Measurements from ENCODE around the gene PLEKHB2.

PLEKHB2 gene

DNA sequence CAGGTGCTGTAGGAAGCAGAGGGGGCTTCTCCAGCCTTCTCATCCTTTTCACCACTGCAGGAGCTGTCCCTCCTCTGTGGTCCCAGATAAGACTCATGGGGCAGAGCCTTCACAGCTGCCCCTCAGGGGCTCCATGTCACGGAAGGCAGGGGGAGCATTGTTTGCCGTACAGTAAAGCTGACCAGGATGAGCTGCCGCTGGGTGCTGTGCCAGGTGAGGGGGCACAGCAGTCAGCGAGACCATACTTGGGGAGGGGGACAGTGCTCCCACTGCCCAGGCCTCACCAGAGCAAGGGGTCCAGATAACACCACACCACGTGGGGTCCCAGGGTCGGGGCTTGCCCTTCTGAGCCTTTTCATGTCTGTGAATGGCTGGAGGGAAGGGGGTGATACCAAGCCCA is 46.3 kb downstream of the PLEKHB2 start:
- H3K4me1 ChIP-seq (ENCODE audit: insufficient read depth, low read length): peaks cover 2% of the 10 kb centered on the region; the same call in 1 of the 2 replicates
- no peak overlapping the region for H3K9ac ChIP-seq (ENCODE audit: low read depth, low read length)
- H3K27me3 ChIP-seq (ENCODE audit: insufficient read depth, low read length, poor library complexity): no peaks in the 10 kb centered on the region
- no peak for ATAC-seq (ENCODE audit: insufficient read depth, low read depth)
- H3K27ac ChIP-seq (ENCODE audit: low read length): no peak overlapping the region
- TF ChIP-seq, protein P1, sequence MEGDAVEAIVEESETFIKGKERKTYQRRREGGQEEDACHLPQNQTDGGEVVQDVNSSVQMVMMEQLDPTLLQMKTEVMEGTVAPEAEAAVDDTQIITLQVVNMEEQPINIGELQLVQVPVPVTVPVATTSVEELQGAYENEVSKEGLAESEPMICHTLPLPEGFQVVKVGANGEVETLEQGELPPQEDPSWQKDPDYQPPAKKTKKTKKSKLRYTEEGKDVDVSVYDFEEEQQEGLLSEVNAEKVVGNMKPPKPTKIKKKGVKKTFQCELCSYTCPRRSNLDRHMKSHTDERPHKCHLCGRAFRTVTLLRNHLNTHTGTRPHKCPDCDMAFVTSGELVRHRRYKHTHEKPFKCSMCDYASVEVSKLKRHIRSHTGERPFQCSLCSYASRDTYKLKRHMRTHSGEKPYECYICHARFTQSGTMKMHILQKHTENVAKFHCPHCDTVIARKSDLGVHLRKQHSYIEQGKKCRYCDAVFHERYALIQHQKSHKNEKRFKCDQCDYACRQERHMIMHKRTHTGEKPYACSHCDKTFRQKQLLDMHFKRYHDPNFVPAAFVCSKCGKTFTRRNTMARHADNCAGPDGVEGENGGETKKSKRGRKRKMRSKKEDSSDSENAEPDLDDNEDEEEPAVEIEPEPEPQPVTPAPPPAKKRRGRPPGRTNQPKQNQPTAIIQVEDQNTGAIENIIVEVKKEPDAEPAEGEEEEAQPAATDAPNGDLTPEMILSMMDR (IDR thresholded peaks at IDR 0.05; ENCODE audit: borderline replicate concordance, extremely low read depth, low read length, poor library complexity, severe bottlenecking): no peak
- no peak for TF ChIP-seq EZH2 (IDR thresholded peaks at IDR 0.05; ENCODE audit: borderline replicate concordance, low read depth, low read length, severe bottlenecking)
- no peaks in the 10 kb centered on the region; the same call in 1 of the 2 replicates for H4K20me1 ChIP-seq (ENCODE audit: insufficient read depth, low read length)
- H3K36me3 ChIP-seq (ENCODE audit: insufficient read depth, low read length): peaks cover 38% of the 10 kb centered on the region
- DNase-seq: no peak
- H3K9me3 ChIP-seq (ENCODE audit: insufficient read depth, low read length, severe bottlenecking): no peaks in the 10 kb centered on the region
- no peaks in the 10 kb centered on the region for H3K79me2 ChIP-seq (ENCODE audit: insufficient read depth, low read length)
- no peak overlapping the region for H2AFZ ChIP-seq (ENCODE audit: low read depth, low read length)
- no peak overlapping the region for H3K4me2 ChIP-seq (ENCODE audit: insufficient read depth, low read length)
- no peak overlapping the region for H3K4me3 ChIP-seq (ENCODE audit: low read depth in 1 of 2, low read length in 2 of 2)

- Histone ChIP-seq H3K4me1 (ENCODE audit: insufficient read depth, low read length) (peaks cover 7% of the 10 kb centered on the region; the same call in 1 of the 2 replicates), H3K4me3 (ENCODE audit: low read depth in 1 of 2, low read length in 2 of 2) (no peak overlapping the region), H4K20me1 (ENCODE audit: insufficient read depth, low read length) (no peaks in the 10 kb centered on the region; the same call in 1 of the 2 replicates), H3K27me3 (ENCODE audit: insufficient read depth, low read length, poor library complexity) (no peaks in the 10 kb centered on the region), H3K9me3 (ENCODE audit: insufficient read depth, low read length, severe bottlenecking) (no peaks in the 10 kb centered on the region), H3K36me3 (ENCODE audit: insufficient read depth, low read length) (peaks cover 31% of the 10 kb centered on the region), H3K4me2 (ENCODE audit: insufficient read depth, low read length) (no peak overlapping the region), H2AFZ (ENCODE audit: low read depth, low read length) (no peak overlapping the region), H3K9ac (ENCODE audit: low read depth, low read length) (no peak overlapping the region), H3K79me2 (ENCODE audit: insufficient read depth, low read length) (no peaks in the 10 kb centered on the region), H3K27ac (ENCODE audit: low read length) (no peak overlapping the region)
- TF ChIP-seq, protein P1 (IDR thresholded peaks at IDR 0.05; ENCODE audit: borderline replicate concordance, extremely low read depth, low read length, poor library complexity, severe bottlenecking): no peak
- no peak for TF ChIP-seq EZH2 (IDR thresholded peaks at IDR 0.05; ENCODE audit: borderline replicate concordance, low read depth, low read length, severe bottlenecking)
- no peak for DNase-seq
- ATAC-seq (ENCODE audit: insufficient read depth, low read depth): no peak
Measured at GRCh38 chr2:131152074-131152473, 46.9 kb downstream of the PLEKHB2 start.

DNA sequence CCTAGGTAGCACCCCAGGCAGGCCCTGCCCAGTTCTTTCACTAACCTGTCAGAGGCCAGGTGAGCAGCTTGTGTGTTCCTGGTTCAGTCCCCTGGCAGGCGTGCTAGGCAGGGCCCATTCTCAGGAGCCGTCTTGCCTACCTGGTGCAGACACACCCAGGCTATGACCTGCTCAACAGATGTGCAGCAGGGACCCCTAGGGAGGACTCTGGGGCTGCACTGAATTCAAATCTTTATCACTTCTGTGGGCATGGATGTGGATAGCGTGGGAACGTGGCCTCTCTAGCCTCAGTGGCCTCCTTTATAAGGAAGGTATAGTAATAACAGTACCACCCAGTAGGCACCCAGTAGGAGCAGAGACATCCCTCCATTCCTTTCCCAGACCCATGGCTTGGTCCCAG is 48.4 kb downstream of the PLEKHB2 start:
- H3K4me3 ChIP-seq (ENCODE audit: low read depth in 1 of 2, low read length in 2 of 2): no peak overlapping the region
- H4K20me1 ChIP-seq (ENCODE audit: insufficient read depth, low read length): no peaks in the 10 kb centered on the region
- H3K4me2 ChIP-seq (ENCODE audit: insufficient read depth, low read length): no peak overlapping the region
- TF ChIP-seq, protein P1 (IDR thresholded peaks at IDR 0.05; ENCODE audit: borderline replicate concordance, extremely low read depth, low read length, poor library complexity, severe bottlenecking): no peak
- no peak for TF ChIP-seq EZH2 (IDR thresholded peaks at IDR 0.05; ENCODE audit: borderline replicate concordance, low read depth, low read length, severe bottlenecking)
- H3K9ac ChIP-seq (ENCODE audit: low read depth, low read length): no peak overlapping the region
- H3K4me1 ChIP-seq (ENCODE audit: insufficient read depth, low read length): peaks cover 7% of the 10 kb centered on the region; the same call in 1 of the 2 replicates
- ATAC-seq (ENCODE audit: insufficient read depth, low read depth) (peak; percentile 4; the same call in 2 of the 3 replicates), DNase-seq (no peak)
- H3K79me2 ChIP-seq (ENCODE audit: insufficient read depth, low read length): no peaks in the 10 kb centered on the region
- H2AFZ ChIP-seq (ENCODE audit: low read depth, low read length): no peak overlapping the region
- H3K36me3 ChIP-seq (ENCODE audit: insufficient read depth, low read length): peaks cover 20% of the 10 kb centered on the region
- H3K9me3 ChIP-seq (ENCODE audit: insufficient read depth, low read length, severe bottlenecking): no peaks in the 10 kb centered on the region
- H3K27me3 ChIP-seq (ENCODE audit: insufficient read depth, low read length, poor library complexity): no peaks in the 10 kb centered on the region
- H3K27ac ChIP-seq (ENCODE audit: low read length): no peak overlapping the region
